HEK293 (cell line): ENCODE measurements around the gene TRPV2.

ENCODE experiments used
- SETDB1 ChIP-seq: IDR thresholded peaks from one replicate; pipeline ENCODE4 v1.6.1; 2017; ENCODE audit warnings: mild to moderate bottlenecking, low read length, moderate library complexity, mixed read lengths; ENCODE audit not compliant: insufficient read length
- SP7 ChIP-seq: fragments of 450-650 bp; formaldehyde crosslinking; IDR thresholded peaks from 2 replicates; pipeline ENCODE4 v1.5.1; 2016; ENCODE audit warnings: missing biosample characterization, missing genetic modification characterization
- YY1 ChIP-seq: fragments of 450-650 bp; formaldehyde crosslinking; IDR thresholded peaks from 2 replicates; pipeline ENCODE4 v1.5.1; 2018; ENCODE audit warnings: missing biosample characterization, missing genetic modification characterization
- ZFHX2 ChIP-seq: fragments of 450-650 bp; formaldehyde crosslinking; conservative IDR thresholded peaks from 2 replicates; pipeline ENCODE4 v1.5.1; 2016; ENCODE audit warnings: missing biosample characterization, missing genetic modification characterization
- ZIC2 ChIP-seq: fragments of 450-650 bp; formaldehyde crosslinking; IDR thresholded peaks from 2 replicates; pipeline ENCODE4 v1.5.1; 2016; ENCODE audit warnings: missing biosample characterization, missing genetic modification characterization
- ZNF132 ChIP-seq: fragments of 450-650 bp; formaldehyde crosslinking; IDR thresholded peaks from 2 replicates; pipeline ENCODE4 v1.5.1; 2017; ENCODE audit warnings: missing biosample characterization, missing genetic modification characterization, borderline replicate concordance
- ZNF302 ChIP-seq: fragments of 450-650 bp; formaldehyde crosslinking; IDR thresholded peaks from 2 replicates; pipeline ENCODE4 v1.5.1; 2016; ENCODE audit warnings: missing biosample characterization, missing genetic modification characterization, low read depth
- ZNF501 ChIP-seq: fragments of 450-650 bp; formaldehyde crosslinking; IDR thresholded peaks from 2 replicates; pipeline ENCODE4 v1.5.1; 2016; ENCODE audit warnings: missing biosample characterization, missing genetic modification characterization
- ZNF664 ChIP-seq: fragments of 450-650 bp; formaldehyde crosslinking; IDR thresholded peaks from 2 replicates; pipeline ENCODE4 v1.5.1; 2016; ENCODE audit warnings: missing biosample characterization, missing genetic modification characterization
- ZNF791 ChIP-seq: fragments of 450-650 bp; formaldehyde crosslinking; IDR thresholded peaks from 2 replicates; pipeline ENCODE4 v1.5.1; 2016; ENCODE audit warnings: missing biosample characterization, missing genetic modification characterization
- TF ChIP-seq, protein P1 (sequence below): fragments of 450-650 bp; formaldehyde crosslinking; conservative IDR thresholded peaks from 2 replicates; pipeline ENCODE4 v1.5.1; 2016; ENCODE audit warnings: low read depth, missing biosample characterization, missing genetic modification characterization
- TF ChIP-seq, protein P2 (sequence below): fragments of 450-650 bp; formaldehyde crosslinking; IDR thresholded peaks from 2 replicates; pipeline ENCODE4 v1.5.1; 2016; ENCODE audit warnings: missing biosample characterization, missing genetic modification characterization
- TF ChIP-seq, protein P3 (sequence below): fragments of 450-650 bp; formaldehyde crosslinking; IDR thresholded peaks from 2 replicates; pipeline ENCODE4 v1.5.1; 2016; ENCODE audit warnings: missing biosample characterization, missing genetic modification characterization
- TF ChIP-seq, protein P4 (sequence below): fragments of 450-650 bp; formaldehyde crosslinking; IDR thresholded peaks from 2 replicates; pipeline ENCODE4 v1.5.1; 2016; ENCODE audit warnings: missing biosample characterization, missing genetic modification characterization, borderline replicate concordance
- TF ChIP-seq, protein P5 (sequence below): fragments of 450-650 bp; formaldehyde crosslinking; IDR thresholded peaks from 2 replicates; pipeline ENCODE4 v1.5.1; 2016; ENCODE audit warnings: missing biosample characterization, missing genetic modification characterization
- TF ChIP-seq, protein P6 (sequence below): fragments of 450-650 bp; formaldehyde crosslinking; IDR thresholded peaks from 2 replicates; pipeline ENCODE4 v1.5.1; 2016; ENCODE audit warnings: missing biosample characterization, missing genetic modification characterization
- TF ChIP-seq, protein P7 (sequence below): fragments of 450-650 bp; formaldehyde crosslinking; conservative IDR thresholded peaks from 2 replicates; pipeline ENCODE4 v1.5.1; 2016; ENCODE audit warnings: low read depth, missing biosample characterization, missing genetic modification characterization

Gene TRPV2

DNA sequence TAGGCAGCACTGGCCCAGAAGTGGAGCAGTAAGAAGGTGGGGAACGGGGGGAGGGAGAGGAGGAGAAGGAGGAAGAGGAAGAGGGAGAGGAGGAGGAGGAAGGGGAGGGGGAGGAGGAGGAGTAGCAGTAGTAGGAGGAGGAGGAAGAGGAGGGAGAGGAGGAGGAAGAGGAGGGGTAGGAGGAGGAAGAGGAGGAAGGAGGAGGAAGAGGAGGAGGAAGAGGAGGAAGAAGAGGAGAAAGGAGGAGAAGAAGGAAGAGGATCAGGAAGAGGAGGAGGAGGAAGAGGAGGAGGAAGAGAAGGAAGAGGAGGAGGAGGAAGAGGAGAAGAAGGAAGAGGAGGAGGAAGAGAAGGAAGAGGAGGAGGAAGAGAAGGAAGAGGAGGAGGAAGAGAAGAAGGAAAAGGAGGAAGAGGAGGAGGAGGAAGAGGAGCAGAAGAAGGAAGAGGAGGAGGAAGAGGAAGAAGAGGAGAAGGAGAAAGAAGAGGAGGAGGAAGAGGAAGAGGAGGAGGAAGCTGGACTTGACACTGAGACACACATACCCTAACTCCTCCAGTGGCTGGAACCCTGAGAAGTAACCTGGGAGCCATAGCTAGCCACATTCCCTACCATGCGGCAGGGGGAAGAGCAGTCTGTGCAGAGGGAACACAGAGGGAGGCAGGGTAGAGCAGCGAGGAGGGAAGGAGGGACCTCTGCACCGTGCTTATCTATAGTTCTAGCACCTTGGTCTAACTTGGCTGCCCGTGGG is 40.8 kb downstream of the TRPV2 start (continued):
- TF ChIP-seq, protein P1, sequence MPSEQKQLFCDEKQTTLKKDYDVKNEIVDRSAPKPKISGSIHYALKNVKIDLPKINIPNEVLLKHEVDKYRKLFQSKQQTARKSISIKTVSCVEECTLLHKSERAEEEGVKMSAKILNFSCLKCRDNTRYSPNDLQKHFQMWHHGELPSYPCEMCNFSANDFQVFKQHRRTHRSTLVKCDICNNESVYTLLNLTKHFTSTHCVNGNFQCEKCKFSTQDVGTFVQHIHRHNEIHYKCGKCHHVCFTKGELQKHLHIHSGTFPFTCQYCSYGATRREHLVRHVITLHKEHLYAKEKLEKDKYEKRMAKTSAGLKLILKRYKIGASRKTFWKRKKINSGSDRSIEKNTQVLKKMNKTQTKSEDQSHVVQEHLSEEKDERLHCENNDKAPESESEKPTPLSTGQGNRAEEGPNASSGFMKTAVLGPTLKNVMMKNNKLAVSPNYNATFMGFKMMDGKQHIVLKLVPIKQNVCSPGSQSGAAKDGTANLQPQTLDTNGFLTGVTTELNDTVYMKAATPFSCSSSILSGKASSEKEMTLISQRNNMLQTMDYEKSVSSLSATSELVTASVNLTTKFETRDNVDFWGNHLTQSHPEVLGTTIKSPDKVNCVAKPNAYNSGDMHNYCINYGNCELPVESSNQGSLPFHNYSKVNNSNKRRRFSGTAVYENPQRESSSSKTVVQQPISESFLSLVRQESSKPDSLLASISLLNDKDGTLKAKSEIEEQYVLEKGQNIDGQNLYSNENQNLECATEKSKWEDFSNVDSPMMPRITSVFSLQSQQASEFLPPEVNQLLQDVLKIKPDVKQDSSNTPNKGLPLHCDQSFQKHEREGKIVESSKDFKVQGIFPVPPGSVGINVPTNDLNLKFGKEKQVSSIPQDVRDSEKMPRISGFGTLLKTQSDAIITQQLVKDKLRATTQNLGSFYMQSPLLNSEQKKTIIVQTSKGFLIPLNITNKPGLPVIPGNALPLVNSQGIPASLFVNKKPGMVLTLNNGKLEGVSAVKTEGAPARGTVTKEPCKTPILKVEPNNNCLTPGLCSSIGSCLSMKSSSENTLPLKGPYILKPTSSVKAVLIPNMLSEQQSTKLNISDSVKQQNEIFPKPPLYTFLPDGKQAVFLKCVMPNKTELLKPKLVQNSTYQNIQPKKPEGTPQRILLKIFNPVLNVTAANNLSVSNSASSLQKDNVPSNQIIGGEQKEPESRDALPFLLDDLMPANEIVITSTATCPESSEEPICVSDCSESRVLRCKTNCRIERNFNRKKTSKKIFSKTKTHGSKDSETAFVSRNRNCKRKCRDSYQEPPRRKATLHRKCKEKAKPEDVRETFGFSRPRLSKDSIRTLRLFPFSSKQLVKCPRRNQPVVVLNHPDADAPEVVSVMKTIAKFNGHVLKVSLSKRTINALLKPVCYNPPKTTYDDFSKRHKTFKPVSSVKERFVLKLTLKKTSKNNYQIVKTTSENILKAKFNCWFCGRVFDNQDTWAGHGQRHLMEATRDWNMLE (tag by site-specific recombination): no peak
- TF ChIP-seq ZFHX2 (tag by site-specific recombination): peak; percentile 95
- TF ChIP-seq ZNF132 (tag by site-specific recombination): no peak
- TF ChIP-seq, protein P2, sequence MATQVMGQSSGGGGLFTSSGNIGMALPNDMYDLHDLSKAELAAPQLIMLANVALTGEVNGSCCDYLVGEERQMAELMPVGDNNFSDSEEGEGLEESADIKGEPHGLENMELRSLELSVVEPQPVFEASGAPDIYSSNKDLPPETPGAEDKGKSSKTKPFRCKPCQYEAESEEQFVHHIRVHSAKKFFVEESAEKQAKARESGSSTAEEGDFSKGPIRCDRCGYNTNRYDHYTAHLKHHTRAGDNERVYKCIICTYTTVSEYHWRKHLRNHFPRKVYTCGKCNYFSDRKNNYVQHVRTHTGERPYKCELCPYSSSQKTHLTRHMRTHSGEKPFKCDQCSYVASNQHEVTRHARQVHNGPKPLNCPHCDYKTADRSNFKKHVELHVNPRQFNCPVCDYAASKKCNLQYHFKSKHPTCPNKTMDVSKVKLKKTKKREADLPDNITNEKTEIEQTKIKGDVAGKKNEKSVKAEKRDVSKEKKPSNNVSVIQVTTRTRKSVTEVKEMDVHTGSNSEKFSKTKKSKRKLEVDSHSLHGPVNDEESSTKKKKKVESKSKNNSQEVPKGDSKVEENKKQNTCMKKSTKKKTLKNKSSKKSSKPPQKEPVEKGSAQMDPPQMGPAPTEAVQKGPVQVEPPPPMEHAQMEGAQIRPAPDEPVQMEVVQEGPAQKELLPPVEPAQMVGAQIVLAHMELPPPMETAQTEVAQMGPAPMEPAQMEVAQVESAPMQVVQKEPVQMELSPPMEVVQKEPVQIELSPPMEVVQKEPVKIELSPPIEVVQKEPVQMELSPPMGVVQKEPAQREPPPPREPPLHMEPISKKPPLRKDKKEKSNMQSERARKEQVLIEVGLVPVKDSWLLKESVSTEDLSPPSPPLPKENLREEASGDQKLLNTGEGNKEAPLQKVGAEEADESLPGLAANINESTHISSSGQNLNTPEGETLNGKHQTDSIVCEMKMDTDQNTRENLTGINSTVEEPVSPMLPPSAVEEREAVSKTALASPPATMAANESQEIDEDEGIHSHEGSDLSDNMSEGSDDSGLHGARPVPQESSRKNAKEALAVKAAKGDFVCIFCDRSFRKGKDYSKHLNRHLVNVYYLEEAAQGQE (tag by site-specific recombination): no peak
- TF ChIP-seq, protein P3, sequence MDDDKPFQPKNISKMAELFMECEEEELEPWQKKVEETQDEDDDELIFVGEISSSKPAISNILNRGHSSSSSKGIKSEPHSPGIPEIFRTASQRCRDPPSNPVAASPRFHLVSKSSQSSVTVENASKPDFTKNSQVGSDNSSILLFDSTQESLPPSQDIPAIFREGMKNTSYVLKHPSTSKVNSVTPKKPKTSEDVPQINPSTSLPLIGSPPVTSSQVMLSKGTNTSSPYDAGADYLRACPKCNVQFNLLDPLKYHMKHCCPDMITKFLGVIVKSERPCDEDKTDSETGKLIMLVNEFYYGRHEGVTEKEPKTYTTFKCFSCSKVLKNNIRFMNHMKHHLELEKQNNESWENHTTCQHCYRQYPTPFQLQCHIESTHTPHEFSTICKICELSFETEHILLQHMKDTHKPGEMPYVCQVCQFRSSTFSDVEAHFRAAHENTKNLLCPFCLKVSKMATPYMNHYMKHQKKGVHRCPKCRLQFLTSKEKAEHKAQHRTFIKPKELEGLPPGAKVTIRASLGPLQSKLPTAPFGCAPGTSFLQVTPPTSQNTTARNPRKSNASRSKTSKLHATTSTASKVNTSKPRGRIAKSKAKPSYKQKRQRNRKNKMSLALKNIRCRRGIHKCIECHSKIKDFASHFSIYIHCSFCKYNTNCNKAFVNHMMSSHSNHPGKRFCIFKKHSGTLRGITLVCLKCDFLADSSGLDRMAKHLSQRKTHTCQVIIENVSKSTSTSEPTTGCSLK (tag by site-specific recombination): 0 out of 2 replicates have a peak, but pooled peaks have one; percentile 57
- no peak for TF ChIP-seq YY1
- TF ChIP-seq ZNF302 (tag by site-specific recombination): no peak
- TF ChIP-seq ZNF501 (tag by site-specific recombination): no peak
- TF ChIP-seq, protein P4, sequence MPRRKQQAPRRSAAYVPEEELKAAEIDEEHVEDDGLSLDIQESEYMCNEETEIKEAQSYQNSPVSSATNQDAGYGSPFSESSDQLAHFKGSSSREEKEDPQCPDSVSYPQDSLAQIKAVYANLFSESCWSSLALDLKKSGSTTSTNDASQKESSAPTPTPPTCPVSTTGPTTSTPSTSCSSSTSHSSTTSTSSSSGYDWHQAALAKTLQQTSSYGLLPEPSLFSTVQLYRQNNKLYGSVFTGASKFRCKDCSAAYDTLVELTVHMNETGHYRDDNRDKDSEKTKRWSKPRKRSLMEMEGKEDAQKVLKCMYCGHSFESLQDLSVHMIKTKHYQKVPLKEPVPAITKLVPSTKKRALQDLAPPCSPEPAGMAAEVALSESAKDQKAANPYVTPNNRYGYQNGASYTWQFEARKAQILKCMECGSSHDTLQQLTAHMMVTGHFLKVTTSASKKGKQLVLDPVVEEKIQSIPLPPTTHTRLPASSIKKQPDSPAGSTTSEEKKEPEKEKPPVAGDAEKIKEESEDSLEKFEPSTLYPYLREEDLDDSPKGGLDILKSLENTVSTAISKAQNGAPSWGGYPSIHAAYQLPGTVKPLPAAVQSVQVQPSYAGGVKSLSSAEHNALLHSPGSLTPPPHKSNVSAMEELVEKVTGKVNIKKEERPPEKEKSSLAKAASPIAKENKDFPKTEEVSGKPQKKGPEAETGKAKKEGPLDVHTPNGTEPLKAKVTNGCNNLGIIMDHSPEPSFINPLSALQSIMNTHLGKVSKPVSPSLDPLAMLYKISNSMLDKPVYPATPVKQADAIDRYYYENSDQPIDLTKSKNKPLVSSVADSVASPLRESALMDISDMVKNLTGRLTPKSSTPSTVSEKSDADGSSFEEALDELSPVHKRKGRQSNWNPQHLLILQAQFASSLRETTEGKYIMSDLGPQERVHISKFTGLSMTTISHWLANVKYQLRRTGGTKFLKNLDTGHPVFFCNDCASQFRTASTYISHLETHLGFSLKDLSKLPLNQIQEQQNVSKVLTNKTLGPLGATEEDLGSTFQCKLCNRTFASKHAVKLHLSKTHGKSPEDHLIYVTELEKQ: no peak
- TF ChIP-seq, protein P5, sequence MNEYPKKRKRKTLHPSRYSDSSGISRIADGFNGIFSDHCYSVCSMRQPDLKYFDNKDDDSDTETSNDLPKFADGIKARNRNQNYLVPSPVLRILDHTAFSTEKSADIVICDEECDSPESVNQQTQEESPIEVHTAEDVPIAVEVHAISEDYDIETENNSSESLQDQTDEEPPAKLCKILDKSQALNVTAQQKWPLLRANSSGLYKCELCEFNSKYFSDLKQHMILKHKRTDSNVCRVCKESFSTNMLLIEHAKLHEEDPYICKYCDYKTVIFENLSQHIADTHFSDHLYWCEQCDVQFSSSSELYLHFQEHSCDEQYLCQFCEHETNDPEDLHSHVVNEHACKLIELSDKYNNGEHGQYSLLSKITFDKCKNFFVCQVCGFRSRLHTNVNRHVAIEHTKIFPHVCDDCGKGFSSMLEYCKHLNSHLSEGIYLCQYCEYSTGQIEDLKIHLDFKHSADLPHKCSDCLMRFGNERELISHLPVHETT (tag by site-specific recombination): no peak; the same call in 1 of the 2 replicates
- no peak for TF ChIP-seq ZNF664 (tag by site-specific recombination)
- TF ChIP-seq, protein P6, sequence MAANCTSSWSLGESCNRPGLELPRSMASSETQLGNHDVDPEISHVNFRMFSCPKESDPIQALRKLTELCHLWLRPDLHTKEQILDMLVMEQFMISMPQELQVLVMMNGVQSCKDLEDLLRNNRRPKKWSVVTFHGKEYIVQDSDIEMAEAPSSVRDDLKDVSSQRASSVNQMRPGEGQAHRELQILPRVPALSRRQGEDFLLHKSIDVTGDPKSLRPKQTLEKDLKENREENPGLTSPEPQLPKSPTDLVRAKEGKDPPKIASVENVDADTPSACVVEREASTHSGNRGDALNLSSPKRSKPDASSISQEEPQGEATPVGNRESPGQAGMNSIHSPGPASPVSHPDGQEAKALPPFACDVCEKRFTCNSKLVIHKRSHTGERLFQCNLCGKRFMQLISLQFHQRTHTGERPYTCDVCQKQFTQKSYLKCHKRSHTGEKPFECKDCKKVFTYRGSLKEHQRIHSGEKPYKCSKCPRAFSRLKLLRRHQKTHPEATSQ (tag by site-specific recombination): no peak
- TF ChIP-seq, protein P7, sequence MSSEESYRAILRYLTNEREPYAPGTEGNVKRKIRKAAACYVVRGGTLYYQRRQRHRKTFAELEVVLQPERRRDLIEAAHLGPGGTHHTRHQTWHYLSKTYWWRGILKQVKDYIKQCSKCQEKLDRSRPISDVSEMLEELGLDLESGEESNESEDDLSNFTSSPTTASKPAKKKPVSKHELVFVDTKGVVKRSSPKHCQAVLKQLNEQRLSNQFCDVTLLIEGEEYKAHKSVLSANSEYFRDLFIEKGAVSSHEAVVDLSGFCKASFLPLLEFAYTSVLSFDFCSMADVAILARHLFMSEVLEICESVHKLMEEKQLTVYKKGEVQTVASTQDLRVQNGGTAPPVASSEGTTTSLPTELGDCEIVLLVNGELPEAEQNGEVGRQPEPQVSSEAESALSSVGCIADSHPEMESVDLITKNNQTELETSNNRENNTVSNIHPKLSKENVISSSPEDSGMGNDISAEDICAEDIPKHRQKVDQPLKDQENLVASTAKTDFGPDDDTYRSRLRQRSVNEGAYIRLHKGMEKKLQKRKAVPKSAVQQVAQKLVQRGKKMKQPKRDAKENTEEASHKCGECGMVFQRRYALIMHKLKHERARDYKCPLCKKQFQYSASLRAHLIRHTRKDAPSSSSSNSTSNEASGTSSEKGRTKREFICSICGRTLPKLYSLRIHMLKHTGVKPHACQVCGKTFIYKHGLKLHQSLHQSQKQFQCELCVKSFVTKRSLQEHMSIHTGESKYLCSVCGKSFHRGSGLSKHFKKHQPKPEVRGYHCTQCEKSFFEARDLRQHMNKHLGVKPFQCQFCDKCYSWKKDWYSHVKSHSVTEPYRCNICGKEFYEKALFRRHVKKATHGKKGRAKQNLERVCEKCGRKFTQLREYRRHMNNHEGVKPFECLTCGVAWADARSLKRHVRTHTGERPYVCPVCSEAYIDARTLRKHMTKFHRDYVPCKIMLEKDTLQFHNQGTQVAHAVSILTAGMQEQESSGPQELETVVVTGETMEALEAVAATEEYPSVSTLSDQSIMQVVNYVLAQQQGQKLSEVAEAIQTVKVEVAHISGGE (tag by site-specific recombination): no peak
- TF ChIP-seq ZNF791 (tag by site-specific recombination): no peak
- no peak for TF ChIP-seq SP7 (tag by site-specific recombination)
- TF ChIP-seq SETDB1: no peak
- TF ChIP-seq ZIC2: no peak; the same call in 1 of the 2 replicates
